Adipocyte (in vitro differentiated cells): ENCODE data around the gene TEX13D.

Experiments
- DNase-seq: peaks from one replicate; pipeline ENCODE4 v3.0.0-alpha.2; 2015; ENCODE audit warnings: low read depth
- H3K27me3 ChIP-seq: replicated peaks from 2 replicates; pipeline ENCODE4 v1.7.0; 2013; ENCODE audit warnings: mild to moderate bottlenecking, low read length, moderate library complexity; ENCODE audit not compliant: control insufficient read depth, insufficient read depth
- H3K36me3 ChIP-seq: 2 replicates; pipeline ENCODE4 v1.7.0; 2013; ENCODE audit warnings: low read length, mild to moderate bottlenecking, moderate library complexity; ENCODE audit not compliant: control insufficient read depth, insufficient read depth, severe bottlenecking
- H3K4me1 ChIP-seq: 2 replicates; pipeline ENCODE4 v1.7.0; 2013; ENCODE audit warnings: mild to moderate bottlenecking, low read length, moderate library complexity; ENCODE audit not compliant: control insufficient read depth, insufficient read depth
- H3K4me3 ChIP-seq: 2 replicates; pipeline ENCODE4 v1.7.0; 2013; ENCODE audit warnings: mild to moderate bottlenecking, low read length, moderate library complexity
- H3K9ac ChIP-seq: 2 replicates; pipeline ENCODE4 v1.7.0; 2013; ENCODE audit warnings: mild to moderate bottlenecking, low read length, moderate library complexity
- H3K9me3 ChIP-seq: 2 replicates; pipeline ENCODE4 v1.7.0; 2013; ENCODE audit warnings: mild to moderate bottlenecking, low read length, moderate library complexity; ENCODE audit not compliant: control insufficient read depth

TEX13D gene

DNA sequence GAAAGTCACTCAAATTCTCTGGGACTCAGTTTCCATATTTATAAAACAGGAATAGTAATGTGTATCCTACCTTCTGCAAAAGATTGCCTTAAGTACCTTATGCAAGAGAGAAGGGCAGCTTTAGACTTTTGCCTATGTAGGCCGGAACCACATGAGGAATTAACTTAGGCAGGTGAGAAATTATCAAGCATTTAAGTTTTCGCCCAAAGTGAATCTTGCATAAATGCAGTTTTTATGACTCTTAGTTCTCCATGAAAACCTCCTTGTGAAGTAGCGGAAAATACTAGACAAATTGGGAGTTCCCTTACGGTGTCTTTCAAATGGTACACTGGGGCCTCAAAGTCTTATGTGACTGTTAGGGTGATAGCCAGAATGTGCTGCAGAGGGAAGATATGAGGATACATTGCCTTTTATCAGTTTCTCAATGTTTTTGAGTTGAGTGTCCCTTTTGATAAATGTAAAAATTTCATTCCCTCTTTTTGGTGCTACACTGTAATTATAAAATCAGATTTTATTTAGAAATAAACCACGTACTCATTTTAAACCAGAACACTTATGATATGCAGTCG is 16.5 kb downstream of the TEX13D start:
- no peak for DNase-seq
- H3K27me3 ChIP-seq, result peaks cover 3% of the 10 kb centered on the region
- H3K4me3 ChIP-seq, result no peak overlapping the region
- H3K9ac ChIP-seq, result no peak overlapping the region
- no peaks in the 10 kb centered on the region for H3K36me3 ChIP-seq
- no peaks in the 10 kb centered on the region for H3K4me1 ChIP-seq
- H3K9me3 ChIP-seq, result no peaks in the 10 kb centered on the region

DNA sequence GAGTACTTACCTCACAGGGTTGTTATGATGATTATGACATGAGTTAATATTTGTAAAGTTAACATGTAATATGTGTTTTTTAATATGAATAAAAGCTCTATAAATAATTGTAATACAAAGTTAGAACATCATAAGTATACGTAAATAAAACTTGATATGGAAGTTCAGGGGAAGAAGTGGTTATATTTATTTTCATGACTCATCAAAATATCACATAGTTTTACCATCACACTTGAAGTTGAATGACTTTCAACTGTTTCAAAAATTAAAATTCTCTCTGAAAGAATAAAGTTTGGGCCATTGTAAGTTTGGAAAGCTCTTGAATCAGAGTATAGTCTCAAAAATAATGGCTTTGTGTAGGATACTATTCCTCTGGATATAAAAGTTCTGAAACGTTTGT is 22.2 kb downstream of the TEX13D start:
- DNase-seq, result no peak
- no peaks in the 10 kb centered on the region for H3K9me3 ChIP-seq
- H3K9ac ChIP-seq, result no peak overlapping the region
- H3K4me1 ChIP-seq, result no peaks in the 10 kb centered on the region
- H3K36me3 ChIP-seq, result no peaks in the 10 kb centered on the region
- peaks cover 5% of the 10 kb centered on the region for H3K27me3 ChIP-seq
- no peak overlapping the region for H3K4me3 ChIP-seq

DNA sequence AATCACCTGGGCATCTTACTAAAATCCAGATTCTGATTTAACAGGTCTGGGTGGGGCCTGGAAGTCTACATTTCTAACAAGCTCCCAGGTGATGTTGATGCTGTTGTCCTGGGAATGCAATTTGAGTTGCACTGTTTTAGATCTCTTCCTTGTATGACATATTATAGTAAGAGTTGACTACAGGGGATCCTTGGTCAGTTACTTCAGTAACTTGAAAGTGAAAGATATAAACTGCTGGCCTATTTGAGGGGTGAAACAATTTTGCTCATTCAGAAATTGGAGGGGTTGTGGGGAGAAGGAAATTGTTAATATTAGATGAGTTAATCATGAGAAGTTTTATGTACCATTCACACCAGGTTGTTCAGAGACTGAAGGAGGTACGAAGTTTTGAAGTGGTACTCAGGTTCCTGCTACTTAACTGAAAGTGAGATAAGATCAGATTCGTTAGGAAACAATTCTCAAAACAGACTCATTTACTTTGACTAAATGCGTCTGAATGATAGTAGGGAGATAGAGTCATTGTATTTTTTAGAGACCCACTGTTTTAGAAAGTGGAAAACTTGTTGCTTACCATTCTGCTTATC is 26.4 kb downstream of the TEX13D start:
- Histone ChIP-seq H3K36me3 (no peaks in the 10 kb centered on the region), H3K4me1 (no peaks in the 10 kb centered on the region), H3K27me3 (peaks cover 5% of the 10 kb centered on the region), H3K9ac (no peak overlapping the region), H3K9me3 (no peaks in the 10 kb centered on the region), H3K4me3 (no peak overlapping the region)
- DNase-seq, result no peak

DNA sequence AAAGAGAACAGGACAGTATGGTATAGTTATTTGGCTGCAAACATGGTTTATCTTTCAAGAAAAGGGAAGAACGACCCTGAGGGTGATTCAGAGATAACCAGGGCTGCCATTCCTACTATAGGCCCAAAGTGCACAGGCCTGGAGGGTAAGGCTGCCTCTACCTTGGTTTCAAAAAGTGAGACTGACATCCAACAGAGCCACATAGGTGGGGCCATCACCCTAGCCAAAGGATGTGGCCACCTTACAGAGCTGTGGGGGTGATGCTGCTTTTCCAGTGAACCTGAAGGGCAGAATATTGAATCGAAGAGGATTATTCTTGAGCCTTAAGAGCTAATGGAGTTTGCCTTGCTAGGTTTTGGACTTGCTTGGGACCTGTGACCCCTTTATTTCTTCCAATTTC is 29.6 kb downstream of the TEX13D start:
- Histone ChIP-seq H3K4me3 (no peak overlapping the region), H3K9me3 (no peaks in the 10 kb centered on the region), H3K27me3 (peaks cover 5% of the 10 kb centered on the region), H3K4me1 (no peaks in the 10 kb centered on the region), H3K36me3 (no peaks in the 10 kb centered on the region), H3K9ac (no peak overlapping the region)
- DNase-seq, result no peak

DNA sequence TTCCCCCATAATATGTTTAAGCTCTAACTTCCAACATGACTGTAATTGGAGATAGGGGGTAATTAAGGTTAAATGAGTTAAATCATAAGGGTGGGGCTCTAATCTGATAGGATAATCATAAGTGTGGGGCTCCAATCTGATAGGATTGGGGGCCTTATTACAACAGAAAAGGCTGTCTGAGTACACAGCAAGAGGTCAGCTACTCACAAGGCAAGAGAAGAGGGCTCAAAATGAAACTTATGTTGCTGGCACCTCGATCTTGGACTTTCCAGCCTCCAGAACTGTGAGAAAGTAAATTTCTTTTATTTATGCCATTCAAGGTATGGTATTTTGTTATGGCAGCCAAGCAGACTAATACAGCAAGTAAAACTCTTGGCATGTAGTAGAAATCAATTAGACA is 30.3 kb downstream of the TEX13D start:
- peaks cover 5% of the 10 kb centered on the region for H3K27me3 ChIP-seq
- H3K36me3 ChIP-seq, result no peaks in the 10 kb centered on the region
- H3K4me1 ChIP-seq, result no peaks in the 10 kb centered on the region
- no peak overlapping the region for H3K4me3 ChIP-seq
- H3K9me3 ChIP-seq, result no peaks in the 10 kb centered on the region
- no peak overlapping the region for H3K9ac ChIP-seq
- no peak for DNase-seq

DNA sequence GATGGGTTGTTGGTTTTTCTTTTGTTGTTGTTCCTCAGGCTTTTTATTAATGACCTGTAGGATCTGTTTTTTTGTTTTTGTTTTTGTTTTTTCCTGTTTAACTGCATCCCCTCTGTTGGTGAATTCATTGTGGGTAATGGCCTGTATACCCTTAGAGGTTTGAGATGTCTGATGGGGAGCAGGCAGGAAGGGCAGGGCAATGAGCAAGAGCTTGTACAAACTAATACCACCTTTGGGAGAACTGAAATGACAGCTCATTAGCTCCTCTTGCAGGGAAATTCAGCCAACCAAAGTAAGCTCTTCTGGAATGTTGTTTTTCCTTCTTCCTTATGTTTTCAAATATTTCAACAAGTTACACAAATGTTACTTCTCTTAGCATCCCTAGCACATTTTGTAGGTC is 37.3 kb downstream of the TEX13D start:
- Histone ChIP-seq H3K4me3 (no peak overlapping the region), H3K9me3 (no peaks in the 10 kb centered on the region), H3K36me3 (no peaks in the 10 kb centered on the region), H3K4me1 (no peaks in the 10 kb centered on the region), H3K9ac (no peak overlapping the region), H3K27me3 (no peaks in the 10 kb centered on the region)
- no peak for DNase-seq

DNA sequence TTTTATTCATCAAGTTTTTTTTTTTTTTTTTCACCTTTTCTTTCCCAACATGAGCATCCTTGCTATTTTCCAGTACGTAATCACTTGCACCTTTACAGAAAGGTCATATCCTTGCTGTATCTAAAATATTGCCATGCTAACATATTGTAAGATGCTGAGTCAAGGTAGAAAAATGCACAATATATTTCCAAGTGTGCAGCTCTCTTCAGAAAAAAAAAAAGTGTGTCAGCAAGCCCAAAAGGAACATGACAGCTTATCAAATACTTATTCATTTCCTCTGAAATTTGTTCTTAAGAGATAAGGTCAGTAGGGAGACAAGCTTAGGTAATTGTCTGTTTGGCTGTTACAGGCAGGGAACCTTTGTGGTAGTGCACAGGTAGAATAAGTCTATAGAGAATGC is 40.9 kb downstream of the TEX13D start:
- no peak for DNase-seq
- no peaks in the 10 kb centered on the region for H3K4me1 ChIP-seq

DNA sequence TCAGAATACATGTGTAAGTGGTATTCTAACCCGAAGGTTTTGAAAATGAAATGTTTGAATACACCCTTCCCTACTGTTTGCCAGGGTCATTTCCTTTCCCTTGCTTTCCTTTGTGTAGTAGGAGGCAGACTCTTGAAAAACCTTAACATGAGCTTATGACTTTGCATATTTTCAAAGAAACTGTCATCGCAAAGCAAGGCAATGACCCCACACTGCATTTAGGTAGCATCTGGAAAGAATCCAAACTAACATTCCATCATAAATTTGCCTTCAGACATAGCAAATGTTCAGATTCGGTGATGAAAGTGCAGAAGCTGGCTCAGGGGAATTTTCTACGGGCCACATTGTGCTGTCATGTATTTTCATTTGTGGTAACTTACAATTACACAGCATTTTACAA is 46.2 kb downstream of the TEX13D start:
- H3K4me1 ChIP-seq, result peaks cover 7% of the 10 kb centered on the region
- no peaks in the 10 kb centered on the region for H3K27me3 ChIP-seq
- no peak overlapping the region for H3K9ac ChIP-seq
- no peaks in the 10 kb centered on the region for H3K36me3 ChIP-seq
- no peaks in the 10 kb centered on the region for H3K9me3 ChIP-seq
- no peak for DNase-seq
- H3K4me3 ChIP-seq, result no peak overlapping the region

More for the DNA sequence above, 40.9 kb downstream of the TEX13D start:
- H3K9me3 ChIP-seq, result no peaks in the 10 kb centered on the region
- H3K4me3 ChIP-seq, result no peak overlapping the region
- no peaks in the 10 kb centered on the region for H3K36me3 ChIP-seq
- H3K9ac ChIP-seq, result no peak overlapping the region
- H3K27me3 ChIP-seq, result no peaks in the 10 kb centered on the region

DNA sequence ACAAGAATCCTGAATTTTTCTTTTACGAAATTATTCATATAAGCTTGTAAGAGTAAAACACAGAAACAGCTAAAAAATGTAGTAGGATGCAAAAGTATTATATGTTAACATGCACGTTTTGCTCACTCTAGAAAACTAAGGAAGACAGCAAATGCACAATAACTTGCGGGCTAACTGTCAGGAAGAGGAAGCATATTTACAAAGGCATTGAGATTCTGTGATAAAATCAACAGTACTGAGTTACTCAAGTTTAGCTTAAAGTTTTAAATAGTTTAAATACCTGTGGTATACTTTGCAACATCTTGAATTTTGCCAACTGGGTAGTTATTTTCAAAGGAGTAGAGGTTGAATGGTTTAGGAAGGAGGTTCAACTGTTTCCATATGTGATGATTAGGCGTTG is 50.9 kb downstream of the TEX13D start:
- no peak overlapping the region for H3K4me3 ChIP-seq
- DNase-seq, result no peak
- H3K27me3 ChIP-seq, result peaks cover 11% of the 10 kb centered on the region

DNA sequence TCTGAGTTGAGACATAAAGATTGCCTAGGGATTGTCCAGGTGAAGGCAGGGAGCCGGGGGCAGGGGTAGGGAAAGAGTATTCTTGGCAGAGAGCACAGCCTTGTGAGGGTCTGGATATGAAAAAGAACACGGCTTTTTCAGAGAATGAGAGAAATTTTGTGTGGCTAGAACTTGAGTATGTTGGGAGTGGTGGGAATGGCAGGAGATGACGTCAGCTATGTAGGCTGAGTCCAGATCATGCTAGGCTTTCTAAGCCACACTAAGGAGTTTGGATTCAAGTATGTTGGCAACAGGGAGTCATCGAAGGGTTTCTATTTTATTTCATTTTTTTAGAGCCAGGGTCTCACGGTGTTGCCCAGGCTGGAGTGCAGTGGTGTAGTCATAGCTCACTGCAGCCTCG is 53.9 kb downstream of the TEX13D start:
- no peak for DNase-seq
- Histone ChIP-seq H3K4me3 (no peak overlapping the region), H3K9me3 (no peaks in the 10 kb centered on the region), H3K9ac (no peak overlapping the region), H3K27me3 (peaks cover 11% of the 10 kb centered on the region), H3K4me1 (no peaks in the 10 kb centered on the region), H3K36me3 (no peaks in the 10 kb centered on the region)

More for the DNA sequence above, 50.9 kb downstream of the TEX13D start:
- Histone ChIP-seq H3K4me1 (peaks cover 7% of the 10 kb centered on the region), H3K9me3 (no peaks in the 10 kb centered on the region), H3K36me3 (no peaks in the 10 kb centered on the region), H3K9ac (no peak overlapping the region)
